Panc1 (cell line): ENCODE data around the gene ZNG1F. TPM values are rescaled to one million over a fixed set of nuclear protein-coding genes. Genes with fewer than 3 reads are reported as not detected.
"Not testable (repeated sequence)": the region's sequence is repeated elsewhere in the genome, so short reads cannot be mapped to it uniquely, and the experiment has no call there.

Source experiments
- ATAC-seq: fragments of 200-7000 bp; cut with Tn5 transposase; 2 replicates; pipeline ENCODE4 v1.9.1; 2020; ENCODE audit warnings: mild to moderate bottlenecking, moderate library complexity
- BruUV-seq: library from RNA; stranded (reverse); fragments of 400-500 nt; replicated peaks from 2 replicates; lab custom pipeline; 2021; lab: Mats Ljungman, UMichigan
- CTCF ChIA-PET: fragments of 300-600 bp; sonication (Branson Sonifier 250); formaldehyde crosslinking; loops from one replicate; lab custom pipeline; 2022; ENCODE audit warnings: antibody characterized with exemption; lab: Charles Lee
- POLR2A ChIA-PET: fragments of 300-600 bp; sonication (Branson Sonifier 250); formaldehyde crosslinking; loops from one replicate; lab custom pipeline; 2022; ENCODE audit warnings: antibody characterized with exemption; lab: Charles Lee
- DNase-seq: peaks from one replicate; pipeline ENCODE4 v3.0.0-alpha.2; 2010; ENCODE audit warnings: low read depth, low spot score
- H3K27ac ChIP-seq: 2 replicates; pipeline ENCODE4 v1.5.1; 2011; ENCODE audit warnings: mild to moderate bottlenecking, low read length, inconsistent platforms
- H3K27me3 ChIP-seq: fragments of 200-500 bp; sonication (Bioruptor generic); 2 replicates; pipeline ENCODE4 v1.6.0; 2014; ENCODE audit warnings: low read length, inconsistent platforms; ENCODE audit not compliant: control insufficient read depth, insufficient read depth
- H3K36me3 ChIP-seq: fragments of 200-500 bp; sonication (Bioruptor generic); 2 replicates; pipeline ENCODE4 v1.5.1; 2014; ENCODE audit warnings: inconsistent platforms, mild to moderate bottlenecking, low read length, moderate library complexity; ENCODE audit not compliant: control insufficient read depth, insufficient read depth
- H3K4me1 ChIP-seq: 2 replicates; pipeline ENCODE4 v1.5.1; 2011; ENCODE audit warnings: inconsistent platforms, mild to moderate bottlenecking, low read length, moderate library complexity; ENCODE audit not compliant: control insufficient read depth, insufficient read depth
- H3K4me3 ChIP-seq, 2 experiments: 2 replicates each; pipeline ENCODE4 v1.5.1; 2011 to 2012; ENCODE audit warnings: low read depth in 2 of 2, low read length in 2 of 2, mild to moderate bottlenecking in 2 of 2, inconsistent platforms in 1 of 2, moderate library complexity in 1 of 2
- H3K9me3 ChIP-seq: fragments of 200-500 bp; sonication (Bioruptor generic); 2 replicates; pipeline ENCODE4 v1.5.1; 2014; ENCODE audit warnings: low read depth, mild to moderate bottlenecking, inconsistent platforms, low read length, moderate library complexity; ENCODE audit not compliant: control insufficient read depth, insufficient read depth
- CTCF ChIP-seq: fragments of 450-650 bp; IDR thresholded peaks from 2 replicates; pipeline ENCODE4 v1.5.1; 2017; ENCODE audit warnings: mild to moderate bottlenecking
- in situ Hi-C: cut with HindIII; loops from 2 replicates; pipeline ENCODE4 v1.10.0; 2016; ENCODE audit warnings: low sequenced_read_pairs, low pct_unique_long_range_greater_than_20kb
- intact Hi-C: fragments of 100-400 bp; cut with micrococcal nuclease; formaldehyde crosslinking; loops from one replicate; pipeline ENCODE4 v1.10.0; 2022; ENCODE audit not compliant: unreplicated experiment
- total RNA-seq: library from RNA; stranded (reverse); gene quantifications from one replicate; pipeline ENCODE4 v1.2.1, GENCODE V29; 2021; ENCODE audit not compliant: unreplicated experiment

ZNG1F gene
- total RNA-seq, 1 experiment from 2014 or later: 5.1 TPM

GRCh38 chr9:41095060-41095459, 94.1 kb downstream of the ZNG1F start:
- H3K27ac ChIP-seq, H3K27me3 ChIP-seq, in situ Hi-C loops, intact Hi-C loops, CTCF ChIA-PET, H3K36me3 ChIP-seq, DNase-seq, H3K4me3 ChIP-seq, H3K4me1 ChIP-seq, POLR2A ChIA-PET, BruUV-seq, ATAC-seq, H3K9me3 ChIP-seq: not testable (repeated sequence)

- H3K27me3 ChIP-seq, H3K4me1 ChIP-seq, POLR2A ChIA-PET, ATAC-seq, intact Hi-C loops, DNase-seq, BruUV-seq, H3K36me3 ChIP-seq, H3K27ac ChIP-seq, H3K4me3 ChIP-seq, CTCF ChIA-PET, in situ Hi-C loops, H3K9me3 ChIP-seq: not testable (repeated sequence)
These were observed 94.9 kb downstream of the ZNG1F start for GRCh38 chr9:41094010-41094773.

- BruUV-seq, POLR2A ChIA-PET, H3K27ac ChIP-seq, H3K4me3 ChIP-seq, H3K27me3 ChIP-seq, H3K9me3 ChIP-seq, intact Hi-C loops, ATAC-seq, H3K36me3 ChIP-seq, H3K4me1 ChIP-seq, CTCF ChIA-PET, in situ Hi-C loops, DNase-seq: not testable (repeated sequence)
These were observed 98.2 kb downstream of the ZNG1F start for GRCh38 chr9:41090922-41091321.

GRCh38 chr9:41090386-41090785, 98.7 kb downstream of the ZNG1F start:
- intact Hi-C loops, POLR2A ChIA-PET, in situ Hi-C loops, H3K4me1 ChIP-seq, DNase-seq, H3K27ac ChIP-seq, H3K9me3 ChIP-seq, H3K4me3 ChIP-seq, H3K36me3 ChIP-seq, BruUV-seq, ATAC-seq, CTCF ChIA-PET, H3K27me3 ChIP-seq: not testable (repeated sequence)

- H3K9me3 ChIP-seq, BruUV-seq, H3K4me1 ChIP-seq, DNase-seq, intact Hi-C loops, H3K4me3 ChIP-seq, H3K27me3 ChIP-seq, POLR2A ChIA-PET, CTCF ChIA-PET, H3K36me3 ChIP-seq, H3K27ac ChIP-seq, in situ Hi-C loops: not testable (repeated sequence)
- ATAC-seq: peak; percentile 94
- peak; percentile 54 for TF ChIP-seq CTCF
These were observed 100.6 kb downstream of the ZNG1F start for GRCh38 chr9:41088450-41089059.

- H3K4me3 ChIP-seq, in situ Hi-C loops, intact Hi-C loops, CTCF ChIA-PET, H3K4me1 ChIP-seq, H3K36me3 ChIP-seq, DNase-seq, H3K27ac ChIP-seq, BruUV-seq, H3K9me3 ChIP-seq, POLR2A ChIA-PET, H3K27me3 ChIP-seq, ATAC-seq: not testable (repeated sequence)
These were observed 101.2 kb downstream of the ZNG1F start for GRCh38 chr9:41087929-41088328.
